Measurements from ENCODE around the gene DENND4A.
A peak's percentile ranks its signal among the peaks of the same experiment; 100 is the strongest.

- TF ChIP-seq EP300 (IDR thresholded peaks at IDR 0.05): no peak
- TF ChIP-seq ZNF302 (CRISPR knock-in tag; IDR thresholded peaks at IDR 0.05): no peak
- peak; percentile 65 for TF ChIP-seq CTCF (IDR thresholded peaks at IDR 0.05)
- peak; percentile 59 to 61; a peak in 4 of 5 replicates for TF ChIP-seq RAD21 (conservative IDR thresholded peaks at IDR 0.05 in 1 of 2, IDR thresholded peaks at IDR 0.05 in 1 of 2)
- no peak for TF ChIP-seq ESRRA (IDR thresholded peaks at IDR 0.05; ENCODE audit: borderline replicate concordance, low read length)
- TF ChIP-seq REST (IDR thresholded peaks at IDR 0.05): no peak
- TF ChIP-seq CBX2 (IDR thresholded peaks at IDR 0.05; ENCODE audit: borderline replicate concordance, low read depth): no peak
- no peak for TF ChIP-seq HEYL (CRISPR knock-in tag; IDR thresholded peaks at IDR 0.05)
- no peak for TF ChIP-seq KDM1A (IDR thresholded peaks at IDR 0.05; ENCODE audit: low read depth)
- no peak for TF ChIP-seq MAX (IDR thresholded peaks at IDR 0.05)
- TF ChIP-seq PHF8 (IDR thresholded peaks at IDR 0.05; ENCODE audit: borderline replicate concordance, low read depth): no peak
- no peak for TF ChIP-seq POLR2A (IDR thresholded peaks at IDR 0.05; ENCODE audit: low read length)
- TF ChIP-seq JUN (IDR thresholded peaks at IDR 0.05): no peak
Observed at GRCh38 chr15:65829130-65829764, 37.2 kb upstream of the DENND4A start.
